Activated CD4-positive, CD25-positive, alpha-beta regulatory T cell treated with anti-CD3 and anti-CD28 coated beads, Interleukin-2, amount 50 U/mL, for 16 hours (primary cell): ENCODE results near the gene SNTG2.
"Not testable (repeated sequence)": the region's sequence is repeated elsewhere in the genome, so short reads cannot be mapped to it uniquely, and the experiment has no call there.

Experiments used
- DNase-seq: peaks from one replicate; pipeline ENCODE4 v3.0.0-alpha.2; 2020; ENCODE audit warnings: low read depth, low spot score

Gene SNTG2

DNA sequence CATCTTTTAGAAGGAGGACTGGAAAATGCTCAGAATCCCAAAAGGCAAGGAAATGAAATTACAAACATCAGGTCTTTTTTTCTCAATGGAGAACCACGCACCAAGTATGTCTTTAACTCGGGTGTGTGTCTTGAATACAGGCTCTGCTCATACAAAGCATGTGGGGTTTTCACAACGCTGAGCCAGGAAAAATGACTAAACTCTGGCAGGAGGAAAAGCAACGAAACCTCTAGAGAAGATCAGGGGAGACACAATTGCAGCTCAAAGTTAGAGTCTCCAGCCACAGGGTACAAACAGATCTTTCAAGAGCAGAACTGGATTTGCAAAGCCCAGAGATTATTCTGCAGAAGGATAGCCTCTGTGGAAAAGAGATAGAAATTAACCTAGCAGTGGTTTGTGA, 419.8 kb downstream of the SNTG2 start:
- no peak for DNase-seq

DNA sequence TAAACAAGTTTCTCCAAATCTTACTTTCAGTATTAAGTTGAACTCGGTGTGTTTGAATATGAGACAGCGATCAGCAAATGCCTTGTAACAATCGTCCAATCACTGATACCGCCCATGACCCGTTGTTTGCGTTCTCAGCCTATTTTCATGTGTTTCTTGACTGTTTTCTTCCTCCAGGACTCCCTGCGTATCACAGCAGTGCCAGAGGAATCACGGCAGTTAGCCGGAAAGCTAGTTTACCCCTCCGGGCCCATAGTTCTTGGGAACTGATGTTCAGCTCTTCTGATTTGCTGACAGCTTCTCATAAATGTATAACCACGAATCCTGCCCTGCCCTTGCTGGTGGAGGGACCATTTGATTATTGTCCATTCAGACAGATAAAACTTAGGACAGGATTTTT, 420.4 kb downstream of the SNTG2 start:
- DNase-seq: no peak

DNA sequence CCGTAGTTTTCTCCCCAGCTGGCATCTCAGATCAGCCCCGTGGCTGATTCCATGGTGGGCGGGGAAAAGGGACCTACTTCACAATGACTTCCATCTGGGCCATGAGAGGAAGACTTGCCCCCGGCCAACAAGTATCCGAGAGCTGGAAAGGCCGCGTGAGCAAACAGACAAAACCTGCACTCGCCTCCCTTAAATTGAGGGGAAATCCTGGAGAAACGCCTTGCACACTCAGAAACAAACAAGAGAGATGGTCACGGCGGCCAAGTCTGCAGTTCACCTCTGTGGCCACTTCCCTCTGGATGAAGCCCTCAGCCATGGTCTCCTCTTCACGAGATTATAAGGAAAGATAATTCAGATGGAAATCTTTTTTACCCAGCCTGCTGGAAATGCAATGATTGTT, 423.2 kb downstream of the SNTG2 start:
- DNase-seq: no peak

DNA sequence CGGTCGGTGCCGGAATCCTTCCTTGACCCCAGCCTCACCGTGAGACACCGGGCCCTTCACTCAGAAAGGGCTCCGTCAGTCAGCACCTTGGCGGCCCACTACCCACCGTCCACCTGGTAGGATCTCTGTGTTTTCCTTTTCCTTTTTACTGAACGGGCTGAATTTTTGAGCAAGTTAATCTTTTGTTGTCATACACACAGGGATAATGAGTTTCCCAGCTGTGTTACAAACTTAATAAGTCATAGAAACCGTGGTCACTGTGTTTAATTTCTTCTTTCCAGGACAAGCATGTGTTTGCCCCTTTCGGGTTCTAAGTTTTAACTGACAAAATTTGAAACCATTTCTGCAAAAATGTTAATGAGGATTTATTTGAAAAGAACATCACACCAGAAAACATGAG, 423.6 kb downstream of the SNTG2 start:
- DNase-seq: no peak

DNA sequence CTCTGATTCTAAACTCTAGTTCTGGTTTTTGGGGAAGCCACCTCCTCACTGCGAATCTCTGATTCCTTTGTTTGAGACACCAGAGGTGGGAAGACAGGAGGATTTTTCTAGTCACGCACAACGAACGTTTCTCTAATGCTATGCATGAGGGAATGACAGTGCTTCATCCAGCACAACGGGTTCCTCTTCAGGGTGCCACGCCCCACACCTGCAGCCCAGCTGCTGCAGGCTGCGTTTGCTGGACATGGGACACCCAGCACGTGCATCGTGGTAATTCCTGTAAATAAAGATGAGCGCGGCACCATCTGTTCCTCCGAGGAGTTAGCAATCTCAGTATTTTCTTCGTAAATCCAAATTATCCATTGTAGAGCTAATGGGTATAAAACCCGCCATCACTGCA, 425.1 kb downstream of the SNTG2 start:
- no peak for DNase-seq

DNA sequence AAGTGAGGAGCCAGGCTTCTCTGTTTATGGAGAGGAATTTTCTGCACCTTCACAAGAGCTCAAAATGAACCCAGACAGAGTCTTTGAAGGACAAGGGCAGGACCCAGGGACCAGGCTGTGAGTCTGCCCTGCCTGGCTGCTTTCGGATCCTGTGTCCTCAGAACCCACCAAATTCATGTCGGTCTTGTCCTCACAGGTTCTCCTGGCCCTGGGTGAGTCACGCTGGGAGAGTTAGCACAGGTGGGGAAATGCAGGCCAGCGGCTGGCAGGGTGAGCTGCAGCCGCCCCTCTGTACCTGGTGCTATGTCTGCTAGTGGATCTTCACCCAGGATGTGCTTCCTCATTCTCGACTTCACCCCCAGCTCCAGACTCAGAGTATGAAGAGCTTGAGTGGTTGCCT, 426.8 kb downstream of the SNTG2 start:
- DNase-seq: no peak

DNA sequence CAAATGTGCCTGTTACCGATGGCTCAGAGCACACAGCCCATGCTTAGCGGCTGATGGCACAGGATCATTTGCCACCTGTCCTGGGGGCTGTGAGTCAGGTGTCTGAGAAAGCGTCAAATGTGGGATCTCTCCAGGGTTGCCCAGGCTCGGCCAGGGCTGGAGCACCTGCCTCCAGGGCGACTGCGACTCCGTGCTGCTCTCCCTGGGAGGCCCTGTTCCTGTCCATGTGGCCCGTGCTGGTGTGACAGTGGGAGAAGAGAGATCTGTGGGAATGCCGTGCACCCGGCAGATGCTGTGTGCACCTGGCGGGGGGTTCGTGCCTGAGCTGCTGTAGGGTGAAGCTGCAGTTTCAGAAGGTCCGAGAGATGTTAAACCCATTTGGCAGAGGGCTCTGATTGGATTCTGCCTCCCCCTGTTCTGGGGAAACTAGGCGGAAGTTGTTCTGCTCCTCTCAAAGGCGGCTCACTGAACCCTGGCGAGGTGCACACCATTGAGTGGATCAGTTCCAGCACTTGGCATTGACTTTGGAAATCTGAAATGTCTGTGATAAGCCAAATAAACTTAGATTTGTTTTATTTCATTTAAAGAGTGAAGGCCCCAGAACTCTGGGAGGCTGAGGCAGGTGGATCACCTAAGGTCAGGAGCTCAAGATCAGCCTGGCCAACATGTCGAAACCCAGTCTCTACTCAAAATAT, 428.0 kb downstream of the SNTG2 start:
- no peak for DNase-seq

DNA sequence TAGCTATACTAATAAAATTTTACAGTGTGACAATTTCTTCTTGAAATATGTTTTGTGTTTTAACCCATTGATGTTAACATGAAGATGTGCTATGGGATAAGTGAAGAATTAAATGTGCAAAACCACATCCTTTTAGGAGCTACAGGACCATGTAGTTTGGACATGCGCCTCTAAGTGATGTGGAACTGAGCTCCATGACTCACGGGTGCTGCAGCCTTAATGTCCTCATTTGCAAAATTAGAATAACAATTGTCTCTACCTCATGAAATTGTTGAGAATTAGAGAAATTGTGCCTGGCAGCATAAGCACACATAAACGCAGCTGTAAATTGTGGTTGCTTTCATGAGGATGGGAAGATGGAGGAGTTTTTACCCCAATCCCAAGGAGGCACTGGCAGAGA, 431.0 kb downstream of the SNTG2 start:
- no peak for DNase-seq

DNA sequence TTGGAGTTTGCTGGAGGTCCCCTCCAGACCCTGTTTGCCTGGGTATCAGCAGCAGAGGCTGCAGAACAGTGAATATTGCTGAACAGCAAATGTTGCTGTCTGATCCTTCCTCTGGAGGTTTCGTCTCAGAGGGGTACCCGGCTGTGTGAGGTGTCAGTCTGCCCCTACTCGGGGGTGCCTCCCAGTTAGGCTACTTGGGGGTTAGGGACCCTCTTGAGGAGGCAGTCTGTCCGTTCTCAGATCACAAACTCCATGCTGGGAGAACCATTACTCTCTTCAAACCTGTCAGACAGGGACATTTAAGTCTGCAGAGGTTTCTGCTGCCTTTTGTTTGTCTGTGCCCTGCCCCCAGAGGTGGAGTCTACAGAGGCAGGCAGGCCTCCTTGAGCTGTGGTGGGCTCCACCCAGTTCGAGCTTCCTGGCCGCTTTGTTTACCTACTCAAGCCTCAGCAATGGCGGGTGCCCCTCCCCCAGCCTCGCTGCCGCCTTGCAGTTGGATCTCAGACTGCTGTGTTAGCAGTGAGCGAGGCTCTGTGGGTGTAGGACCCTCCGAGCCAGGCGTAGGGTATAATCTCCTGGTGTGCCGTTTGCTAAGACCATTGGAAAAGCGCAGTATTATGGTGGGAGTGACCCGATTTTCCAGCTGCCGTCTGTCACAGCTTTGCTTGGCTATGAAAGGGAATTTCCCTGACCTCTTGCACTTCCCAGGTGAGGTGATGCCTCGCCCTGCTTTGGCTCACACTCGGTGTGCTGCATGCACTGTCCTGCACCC, 437.5 kb downstream of the SNTG2 start:
- DNase-seq: not testable (repeated sequence)

DNA sequence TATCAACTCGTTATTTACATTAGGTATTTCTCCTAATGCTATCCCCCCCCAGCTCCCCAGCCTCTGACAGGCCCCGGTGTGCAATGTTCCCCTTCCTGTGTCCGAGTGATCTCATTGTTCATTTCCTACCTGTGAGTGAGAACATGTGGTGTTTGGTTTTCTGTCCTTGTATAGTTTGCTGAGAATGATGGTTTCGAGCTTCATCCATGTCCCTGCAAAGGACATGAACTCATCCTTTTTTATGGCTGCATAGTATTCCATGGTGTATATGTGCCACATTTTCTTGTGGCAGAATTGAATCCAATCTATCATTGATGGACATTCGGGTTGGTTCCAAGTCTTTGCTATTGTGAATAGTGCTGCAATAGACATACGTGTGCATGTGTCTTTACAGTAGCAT, 439.5 kb downstream of the SNTG2 start:
- DNase-seq: not testable (repeated sequence)

DNA sequence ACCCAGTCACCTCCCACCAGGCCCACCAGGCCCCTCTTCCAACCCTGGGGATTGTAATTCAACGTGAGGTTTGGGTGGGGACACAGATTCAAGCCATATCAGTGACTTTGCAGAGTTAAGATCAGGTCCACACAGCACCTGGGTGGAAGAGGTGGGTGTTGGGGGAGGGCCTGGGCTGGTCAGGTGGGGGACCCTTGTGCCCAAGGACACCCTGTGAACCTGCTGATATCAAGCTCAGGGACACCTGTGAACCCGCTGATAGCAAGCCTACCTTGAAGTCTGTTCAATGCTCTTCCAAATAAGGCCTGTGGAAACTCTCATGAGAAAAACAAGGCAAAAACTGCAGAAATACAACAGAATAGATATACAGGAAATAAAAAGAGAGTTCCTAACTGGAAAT, 442.7 kb downstream of the SNTG2 start:
- DNase-seq: no peak

DNA sequence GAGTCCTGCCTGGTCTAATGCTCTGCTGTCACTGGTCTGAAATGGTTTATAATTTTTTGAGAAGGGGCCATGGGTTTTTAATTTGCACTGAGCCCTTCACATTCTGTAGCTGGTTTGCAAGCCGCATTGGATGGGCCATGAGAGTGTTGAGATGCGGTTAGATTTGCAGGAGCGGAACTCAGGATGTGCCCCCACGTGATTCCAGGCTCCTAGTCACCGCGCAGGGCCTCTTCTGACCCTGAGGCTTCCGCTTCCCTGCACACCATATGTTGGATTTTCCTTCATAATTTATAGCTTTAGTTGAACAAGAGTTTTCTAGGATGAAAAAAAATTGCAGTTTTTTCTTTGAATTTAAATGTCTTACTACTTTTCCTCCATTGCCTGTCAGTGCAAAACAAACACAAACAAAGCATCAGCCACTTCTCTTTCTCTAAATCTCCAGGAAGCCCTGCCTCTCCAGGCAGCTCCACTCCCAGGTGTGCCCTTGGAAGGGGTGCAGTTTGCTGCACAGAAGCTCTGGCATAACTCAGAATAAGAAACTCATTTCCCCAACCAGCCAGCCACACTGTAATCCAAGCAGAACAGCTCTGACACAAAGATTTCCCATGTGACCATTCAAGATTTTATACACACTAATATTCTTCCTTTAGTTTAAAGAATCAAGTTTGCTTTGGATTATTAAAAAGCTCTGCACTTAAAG, 444.2 kb downstream of the SNTG2 start:
- no peak for DNase-seq

DNA sequence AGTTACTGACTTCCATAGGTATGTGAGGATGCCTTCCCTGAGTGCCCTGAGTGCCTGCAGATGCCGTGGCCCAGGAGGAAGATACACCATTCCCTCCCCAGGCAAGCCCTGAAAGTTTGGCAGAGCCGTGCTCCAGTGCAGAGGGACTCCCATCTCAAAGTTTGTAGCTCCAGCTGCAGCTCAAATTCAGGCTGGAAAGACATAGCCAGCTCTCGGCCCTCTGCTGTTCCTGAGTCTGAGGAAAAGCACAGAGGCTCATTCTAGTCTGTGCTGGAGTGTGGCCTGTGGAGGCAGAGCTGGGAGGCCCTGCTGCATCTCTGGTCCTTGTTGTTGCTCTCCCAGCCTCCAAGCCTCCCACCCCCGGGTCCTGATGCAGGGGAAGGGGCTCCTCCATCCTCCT, 446.7 kb downstream of the SNTG2 start:
- DNase-seq: no peak

DNA sequence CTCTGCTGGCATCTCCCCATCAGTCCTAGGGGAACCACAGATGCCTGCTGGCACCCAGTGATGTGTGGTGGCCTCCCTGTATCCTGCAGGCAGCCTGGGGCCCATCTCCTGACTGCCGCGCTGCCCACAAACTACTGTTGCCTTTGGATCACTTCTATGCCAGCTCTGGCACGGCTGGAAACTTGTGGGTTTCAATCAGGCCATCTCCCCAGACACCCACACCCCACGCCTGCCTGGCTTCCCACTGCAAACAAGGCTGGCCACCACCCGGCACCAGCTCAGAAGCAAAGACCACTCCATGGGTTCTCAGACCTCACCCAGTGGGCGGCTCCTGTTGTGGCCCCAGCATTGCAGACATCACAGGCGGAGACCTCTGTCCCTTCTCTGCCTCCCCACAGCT, 447.5 kb downstream of the SNTG2 start:
- no peak for DNase-seq

DNA sequence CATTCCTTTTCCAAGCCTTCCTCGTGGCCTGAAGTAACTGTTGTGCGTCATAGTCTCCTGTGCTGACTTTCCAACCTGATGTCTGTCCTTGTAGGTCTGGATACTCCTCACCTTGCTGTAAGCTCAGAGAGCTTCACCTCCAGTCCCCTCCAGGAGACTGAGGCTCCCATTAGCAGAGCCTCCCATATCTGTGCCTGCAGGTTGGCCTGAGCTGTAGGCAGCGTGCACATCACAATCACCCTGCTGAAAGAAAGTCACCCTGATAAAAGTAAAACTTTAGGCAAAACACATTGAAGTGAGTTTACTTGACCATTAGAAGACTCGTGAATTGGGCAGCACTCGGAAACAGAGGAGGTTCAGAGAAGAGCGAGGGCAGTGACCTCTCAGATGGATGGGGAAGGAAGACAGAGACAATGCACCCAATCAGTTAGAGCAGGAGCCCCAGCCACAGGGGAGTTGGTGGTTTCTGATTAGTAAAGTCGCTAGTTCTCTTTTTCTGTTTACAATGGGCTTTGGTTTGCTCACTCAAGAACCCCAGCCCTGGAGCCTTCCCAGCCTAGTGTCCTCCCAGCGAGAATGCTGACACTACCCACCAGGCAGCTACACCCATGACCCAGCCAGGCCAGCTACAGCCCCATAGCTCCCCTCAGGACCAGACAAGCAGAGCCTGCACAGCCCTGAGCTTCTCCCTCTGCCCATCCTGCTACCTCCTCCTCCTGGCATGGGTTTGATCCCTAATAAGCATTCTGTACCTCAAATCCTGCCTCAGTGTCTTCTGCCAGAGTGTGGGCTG, 450.5 kb downstream of the SNTG2 start:
- DNase-seq: no peak

DNA sequence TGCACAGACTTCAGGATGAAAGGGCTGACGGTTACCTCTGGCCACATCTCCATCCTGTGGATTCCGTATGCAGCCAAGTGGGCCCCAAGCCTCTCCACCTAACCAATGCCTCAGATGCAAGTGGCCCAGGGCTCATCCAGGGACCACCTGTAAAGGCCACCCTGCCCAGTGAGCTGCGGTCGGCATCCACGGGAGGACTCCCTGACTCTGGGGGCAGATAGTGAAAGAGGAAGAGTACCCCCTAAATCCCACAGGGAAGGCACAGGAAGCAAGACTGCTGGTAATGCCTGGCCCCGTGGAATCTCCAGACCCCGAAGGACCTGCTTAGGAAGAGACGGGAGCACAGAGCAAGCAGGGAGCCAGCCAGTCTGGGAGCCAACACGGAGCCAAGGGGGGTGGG, 451.4 kb downstream of the SNTG2 start:
- no peak for DNase-seq

DNA sequence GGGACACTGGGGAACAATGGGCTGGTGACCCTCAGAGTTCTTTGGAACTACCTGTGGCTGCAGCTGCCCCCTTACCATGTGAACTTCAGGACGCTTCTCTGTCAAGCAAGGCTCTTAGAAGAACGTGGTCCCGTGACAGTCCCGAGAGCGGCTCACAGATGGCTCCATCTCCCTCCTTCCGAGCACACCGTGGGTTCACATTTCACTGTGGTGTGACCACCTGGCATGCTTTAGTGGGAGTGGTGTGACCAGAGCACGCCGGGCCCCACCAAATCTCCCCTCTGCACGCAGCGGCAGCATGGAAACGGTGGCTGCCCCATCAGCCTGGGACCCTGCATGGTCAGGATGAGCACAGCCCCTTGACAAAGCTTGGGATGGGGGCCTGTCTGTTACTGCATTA, 452.9 kb downstream of the SNTG2 start:
- no peak for DNase-seq

DNA sequence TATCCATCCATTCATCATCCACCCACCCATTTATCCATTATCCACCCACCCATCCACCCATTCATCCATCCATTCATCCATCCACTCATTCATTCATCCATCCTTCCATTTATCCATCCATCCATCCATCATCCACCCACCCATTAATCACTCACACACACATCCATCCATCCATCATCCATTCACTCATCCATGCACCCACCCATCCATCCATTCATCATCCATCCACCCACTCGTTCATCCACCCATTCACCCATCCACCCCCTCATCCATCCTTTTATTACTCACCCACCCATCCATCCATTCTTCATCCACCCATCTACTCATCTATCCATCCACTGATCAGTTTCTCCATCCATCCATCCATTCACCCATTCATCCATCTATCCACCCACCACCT, 454.5 kb downstream of the SNTG2 start:
- DNase-seq: no peak

DNA sequence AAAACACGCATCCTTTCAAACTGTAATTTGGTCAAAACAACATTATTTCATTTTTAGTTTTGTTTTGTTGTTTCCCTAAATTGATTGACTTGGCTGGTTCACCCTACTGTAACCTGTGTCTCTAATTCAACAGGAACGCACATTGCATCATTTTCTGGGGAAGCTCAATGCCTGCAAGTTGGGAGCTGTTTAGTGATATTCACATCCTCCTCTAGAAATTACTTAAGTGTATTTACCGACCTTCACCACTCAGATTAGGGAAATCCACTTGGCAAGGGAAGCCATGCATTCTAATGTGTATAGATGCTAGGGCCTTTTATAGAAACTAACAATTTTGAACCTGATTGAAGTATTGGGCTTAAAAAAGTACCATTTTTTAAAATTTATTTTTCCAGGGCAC, 455.3 kb downstream of the SNTG2 start:
- no peak for DNase-seq

DNA sequence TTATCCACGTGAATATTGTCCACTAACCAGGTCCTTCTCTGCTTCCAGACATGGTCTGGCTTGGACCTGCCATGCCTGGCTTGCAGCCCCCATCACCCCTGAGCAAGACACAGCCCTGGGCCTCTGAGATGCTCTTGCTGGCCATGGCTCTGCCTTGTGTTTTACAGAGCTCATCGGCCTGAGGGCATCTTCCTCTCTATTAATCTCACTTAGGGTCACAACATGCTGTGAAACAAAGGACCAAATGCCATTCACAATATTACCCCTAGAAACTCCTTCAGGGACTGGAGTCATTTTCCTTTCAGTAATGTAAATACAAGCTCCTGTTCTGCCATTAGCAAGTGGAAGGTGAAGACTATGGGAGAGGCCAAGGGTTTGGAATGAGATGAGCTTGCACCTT, 455.8 kb downstream of the SNTG2 start:
- no peak for DNase-seq

DNA sequence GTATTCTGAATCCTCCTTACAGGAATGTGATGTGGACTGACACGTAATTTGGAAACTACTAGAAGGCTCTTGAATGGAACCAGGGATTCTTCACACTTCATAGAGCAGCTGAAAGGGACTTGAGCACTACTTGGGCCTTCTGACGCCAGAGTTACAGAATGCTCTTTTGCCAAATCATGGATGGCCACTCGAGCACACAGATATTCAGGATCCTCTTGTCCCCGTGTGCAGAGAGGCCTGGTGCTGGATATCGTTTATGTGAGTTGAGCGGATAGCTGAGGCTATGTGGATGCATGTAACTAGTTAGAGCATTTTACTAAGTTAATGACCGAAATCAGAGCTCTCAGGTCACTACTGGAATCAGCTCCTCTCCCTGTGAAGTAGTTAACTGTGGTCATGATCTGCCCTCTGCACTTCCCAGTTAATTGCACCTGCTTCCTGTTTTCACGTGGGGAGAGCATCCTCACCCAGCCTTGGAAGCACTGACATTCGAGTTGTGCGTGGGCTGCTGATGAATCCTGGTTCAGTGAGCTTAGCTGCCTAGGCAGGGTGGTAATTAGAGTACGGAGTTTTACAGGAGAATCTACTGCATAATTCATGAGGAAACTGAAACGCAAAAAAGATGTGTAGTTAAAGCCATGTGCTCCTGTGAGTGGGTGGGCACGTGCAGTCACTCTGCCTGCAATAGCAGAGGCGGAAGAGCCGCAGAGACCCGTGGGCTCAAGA, 457.5 kb downstream of the SNTG2 start:
- no peak for DNase-seq
